ENCODE results near the gene ARTN.

Gene ARTN

DNA sequence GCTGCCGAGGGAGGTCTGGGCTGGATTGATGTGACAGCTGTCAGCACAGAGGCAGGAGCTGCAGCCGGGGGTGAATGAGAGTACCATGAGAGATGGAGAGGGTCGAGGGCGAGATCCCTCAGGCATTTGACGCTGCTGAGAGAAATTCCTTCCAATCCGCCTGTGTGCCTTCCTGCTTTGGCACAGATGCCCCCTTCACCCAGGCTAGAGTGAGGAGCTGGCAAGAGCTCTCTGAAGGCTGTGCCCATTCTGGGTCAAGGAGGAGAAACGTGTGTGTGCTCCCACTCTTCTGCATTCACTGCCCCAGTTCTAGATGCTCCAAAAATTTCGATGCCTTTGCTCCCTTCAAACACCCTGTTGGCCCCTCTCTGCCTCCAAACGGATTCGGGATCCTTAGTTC lies 4.8 kb downstream of the ARTN start:
- peaks cover 5% of the 10 kb centered on the region; the same call in 1 of the 2 replicates for H3K36me3 ChIP-seq (ENCODE audit: insufficient read depth, low read length)
- no peak overlapping the region for H3K9ac ChIP-seq (ENCODE audit: low read depth, low read length)
- 77% methylated on average over 10 of the region's 10 CpGs for WGBS
- H3K27ac ChIP-seq (ENCODE audit: low read depth, low read length): no peak overlapping the region
- H3K4me3 ChIP-seq (ENCODE audit: low read length): no peak overlapping the region
- H3K9me3 ChIP-seq (ENCODE audit: insufficient read depth, low read depth, low read length): no peaks in the 10 kb centered on the region
- H3K27me3 ChIP-seq (ENCODE audit: insufficient read depth, low read length): peaks cover 14% of the 10 kb centered on the region; the same call in 1 of the 2 replicates
- H3K4me1 ChIP-seq (ENCODE audit: insufficient read depth, low read length): peaks cover 16% of the 10 kb centered on the region

DNA sequence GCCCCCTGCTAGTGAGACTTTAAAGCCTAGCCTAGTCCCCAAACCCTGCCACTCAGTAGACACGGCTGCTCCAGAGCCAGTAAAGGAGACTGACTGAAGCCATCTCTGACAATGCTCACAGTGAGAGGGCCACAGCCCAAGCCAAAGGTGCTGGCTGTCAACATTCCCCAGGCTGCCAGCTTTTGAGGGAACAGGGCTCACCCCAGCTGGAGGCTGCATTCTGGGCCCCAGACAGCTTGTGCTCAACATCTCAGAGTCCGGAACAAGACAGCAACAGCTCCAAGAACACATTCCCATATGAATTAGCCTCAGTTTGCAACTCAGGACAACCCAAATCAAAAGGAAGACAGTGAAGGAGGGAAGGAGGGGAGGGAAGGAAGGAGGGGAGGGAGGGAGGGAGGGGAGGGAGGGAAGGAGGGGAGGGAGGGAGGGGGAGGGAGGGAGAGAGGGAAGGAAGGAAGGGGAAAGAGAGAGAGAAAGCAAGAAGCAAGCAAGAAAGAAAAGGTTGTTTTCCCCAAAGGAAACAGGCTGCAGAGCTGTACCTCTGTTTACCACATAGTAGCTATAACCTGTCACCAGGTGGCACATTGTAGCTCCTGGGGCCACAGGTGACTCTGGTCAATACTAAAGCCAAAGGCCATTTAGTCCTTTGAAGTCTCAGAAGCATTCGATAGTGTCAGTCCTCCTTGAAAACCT lies 5.4 kb downstream of the ARTN start:
- Histone ChIP-seq H3K4me1 (ENCODE audit: insufficient read depth, low read length) (peaks cover 16% of the 10 kb centered on the region), H3K27ac (ENCODE audit: low read depth, low read length) (no peak overlapping the region), H3K4me3 (ENCODE audit: low read length) (no peak overlapping the region), H3K27me3 (ENCODE audit: insufficient read depth, low read length) (peaks cover 14% of the 10 kb centered on the region; the same call in 1 of the 2 replicates), H3K9ac (ENCODE audit: low read depth, low read length) (no peak overlapping the region), H3K36me3 (ENCODE audit: insufficient read depth, low read length) (peaks cover 5% of the 10 kb centered on the region; the same call in 1 of the 2 replicates), H3K9me3 (ENCODE audit: insufficient read depth, low read depth, low read length) (no peaks in the 10 kb centered on the region)
- 60% methylated on average over 3 of the region's 3 CpGs for WGBS

DNA sequence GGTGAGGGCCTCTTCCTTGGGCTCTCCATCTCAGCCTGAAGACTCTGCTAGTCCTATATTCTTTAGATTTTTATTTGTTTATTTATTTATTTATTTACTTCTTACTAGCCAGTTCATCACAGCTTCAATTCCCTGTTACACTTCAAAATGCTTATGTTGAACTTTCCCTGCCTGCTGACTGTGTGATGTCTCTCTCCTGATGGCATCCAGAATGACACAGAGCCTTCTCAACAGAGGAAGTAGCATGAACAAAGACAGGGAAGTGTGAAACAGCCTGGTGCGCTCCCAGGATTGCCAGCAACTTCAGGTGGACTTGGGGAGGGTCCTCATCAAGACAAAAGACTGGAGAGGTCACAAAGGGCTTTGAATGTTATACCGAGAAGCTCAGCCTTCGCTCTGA lies 8.8 kb downstream of the ARTN start:
- no peak overlapping the region for H3K27ac ChIP-seq (ENCODE audit: low read depth, low read length)
- H3K9me3 ChIP-seq (ENCODE audit: insufficient read depth, low read depth, low read length): no peaks in the 10 kb centered on the region
- H3K4me1 ChIP-seq (ENCODE audit: insufficient read depth, low read length): peaks cover 11% of the 10 kb centered on the region
- WGBS: 85% methylated on average over 3 of the region's 3 CpGs
- peaks cover 1% of the 10 kb centered on the region; the same call in 1 of the 2 replicates for H3K36me3 ChIP-seq (ENCODE audit: insufficient read depth, low read length)
- no peak overlapping the region for H3K4me3 ChIP-seq (ENCODE audit: low read length)
- no peak overlapping the region for H3K9ac ChIP-seq (ENCODE audit: low read depth, low read length)
- H3K27me3 ChIP-seq (ENCODE audit: insufficient read depth, low read length): no peaks in the 10 kb centered on the region

DNA sequence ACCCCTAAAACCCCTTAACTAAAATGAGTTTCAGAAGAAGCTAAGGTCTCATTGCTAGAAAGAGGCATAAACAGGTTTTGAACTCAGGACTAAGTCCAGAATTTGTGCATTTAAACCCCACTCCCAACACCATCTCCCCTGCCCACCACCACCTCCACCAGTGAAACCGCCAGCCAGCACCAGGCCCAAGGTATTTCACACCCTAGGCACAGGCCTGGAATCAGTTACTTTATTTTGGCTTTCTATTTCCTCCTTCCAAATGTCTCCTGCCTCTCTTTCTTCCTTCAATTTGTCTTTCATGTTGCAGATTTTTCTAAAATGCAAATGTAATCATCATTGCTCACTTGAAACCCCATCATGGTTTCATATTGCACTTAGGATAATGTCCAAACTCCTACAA lies 11.3 kb downstream of the ARTN start:
- Histone ChIP-seq H3K27ac (ENCODE audit: low read depth, low read length) (no peak overlapping the region), H3K9me3 (ENCODE audit: insufficient read depth, low read depth, low read length) (no peaks in the 10 kb centered on the region), H3K36me3 (ENCODE audit: insufficient read depth, low read length) (peaks cover 5% of the 10 kb centered on the region; the same call in 1 of the 2 replicates), H3K4me3 (ENCODE audit: low read length) (no peak overlapping the region), H3K9ac (ENCODE audit: low read depth, low read length) (no peak overlapping the region), H3K4me1 (ENCODE audit: insufficient read depth, low read length) (peaks cover 12% of the 10 kb centered on the region; the same call in 1 of the 2 replicates), H3K27me3 (ENCODE audit: insufficient read depth, low read length) (no peaks in the 10 kb centered on the region)
- WGBS: 96% methylated on average over 1 of the region's 1 CpG

DNA sequence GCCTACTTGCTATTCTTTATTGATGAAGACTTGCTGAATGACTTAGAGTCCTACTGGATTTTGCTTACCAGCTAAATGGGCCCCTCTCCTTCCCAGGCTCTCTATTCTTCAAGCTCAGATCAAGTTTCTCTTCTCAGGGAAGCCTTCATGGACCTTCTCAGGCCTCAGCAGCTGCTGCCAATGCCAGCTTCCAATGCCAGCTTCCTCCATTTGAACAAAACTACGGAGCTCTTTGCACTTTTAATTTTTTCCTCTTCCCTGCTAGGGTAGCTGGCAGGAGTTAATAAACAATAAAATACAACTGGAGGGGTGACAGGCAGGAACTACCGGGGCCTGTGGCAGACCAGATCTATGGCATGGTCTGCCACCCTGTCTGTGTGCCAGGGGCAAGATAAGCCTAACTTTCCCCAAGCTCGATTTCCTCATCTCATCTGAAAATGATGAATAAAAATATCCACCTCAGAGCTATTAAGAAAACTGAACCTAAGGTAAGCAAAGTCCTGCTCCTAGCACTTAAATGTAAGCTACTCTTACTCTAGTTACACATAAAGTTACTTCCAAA lies 12.2 kb downstream of the ARTN start:
- H3K9me3 ChIP-seq (ENCODE audit: insufficient read depth, low read depth, low read length): no peaks in the 10 kb centered on the region
- WGBS: 79% methylated on average over 3 of the region's 3 CpGs
- H3K27me3 ChIP-seq (ENCODE audit: insufficient read depth, low read length): no peaks in the 10 kb centered on the region
- peaks cover 12% of the 10 kb centered on the region for H3K36me3 ChIP-seq (ENCODE audit: insufficient read depth, low read length)
- peak overlapping the region; percentile 97; the same call in 1 of the 2 replicates for H3K27ac ChIP-seq (ENCODE audit: low read depth, low read length)
- peak overlapping the region; percentile 48; the same call in 1 of the 2 replicates for H3K9ac ChIP-seq (ENCODE audit: low read depth, low read length)
- peak overlapping the region; percentile 95 for H3K4me3 ChIP-seq (ENCODE audit: low read length)
- peaks cover 12% of the 10 kb centered on the region; the same call in 1 of the 2 replicates for H3K4me1 ChIP-seq (ENCODE audit: insufficient read depth, low read length)

DNA sequence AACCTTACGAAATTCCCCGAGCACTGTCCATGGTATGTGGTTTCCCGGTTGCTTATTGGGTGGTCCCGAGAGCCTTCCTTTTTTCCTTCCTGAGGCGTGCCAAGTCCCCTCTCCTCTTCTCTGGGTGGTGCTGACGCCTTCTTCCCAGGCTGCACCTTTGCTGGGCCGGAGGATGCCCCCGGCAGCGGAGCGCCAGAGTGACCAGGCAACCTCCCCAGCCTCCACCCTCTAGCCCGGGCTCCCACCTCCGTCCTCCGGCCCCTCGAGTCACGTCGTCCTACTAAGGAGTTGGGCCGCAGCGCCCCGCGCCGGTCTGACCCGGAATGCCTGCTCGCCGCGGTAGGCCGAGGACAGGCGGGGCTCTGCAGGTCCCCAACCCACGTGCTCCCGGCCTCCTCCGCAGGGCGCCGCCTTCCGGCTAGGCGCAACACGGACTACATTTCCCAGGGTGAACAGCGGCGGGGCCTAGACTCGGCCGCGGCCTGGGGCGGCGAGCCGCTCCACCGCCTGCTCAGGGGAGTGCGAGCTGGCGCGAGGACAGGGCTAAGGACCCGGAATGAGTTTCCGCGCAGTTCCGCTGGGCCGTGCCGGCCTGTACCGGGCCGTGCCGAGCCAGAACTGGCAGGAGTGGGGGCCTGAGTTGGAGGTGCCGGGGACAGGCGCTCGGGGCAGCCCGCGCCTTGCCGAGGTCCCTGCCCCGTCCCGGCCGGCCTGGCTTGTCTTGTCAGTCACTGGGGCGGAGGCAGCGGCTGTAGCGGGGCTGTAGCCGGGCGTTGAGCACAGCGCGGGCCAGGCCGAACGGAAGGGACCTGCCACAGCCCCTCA lies 12.8 kb downstream of the ARTN start, which contains the start of gene IPO13:
Gene IPO13, plus strand, starts transcription at position 715 of the 825 bp plus-strand sequence. CDS start 651 bp downstream, outside the sequence.
- Histone ChIP-seq H3K9ac (ENCODE audit: low read depth, low read length) (peak within 1 kb of the TSS; percentile 97), H3K4me1 (ENCODE audit: insufficient read depth, low read length) (peaks cover 12% of the 10 kb centered on the region; the same call in 1 of the 2 replicates), H3K27ac (ENCODE audit: low read depth, low read length) (peak within 1 kb of the TSS; percentile 97), H3K9me3 (ENCODE audit: insufficient read depth, low read depth, low read length) (no peaks in the 10 kb centered on the region), H3K4me3 (ENCODE audit: low read length) (peak within 1 kb of the TSS; percentile 95), H3K27me3 (ENCODE audit: insufficient read depth, low read length) (no peaks in the 10 kb centered on the region), H3K36me3 (ENCODE audit: insufficient read depth, low read length) (peaks cover 12% of the 10 kb centered on the region)
- WGBS: under 1% methylated on average over 74 of the region's 74 CpGs

DNA sequence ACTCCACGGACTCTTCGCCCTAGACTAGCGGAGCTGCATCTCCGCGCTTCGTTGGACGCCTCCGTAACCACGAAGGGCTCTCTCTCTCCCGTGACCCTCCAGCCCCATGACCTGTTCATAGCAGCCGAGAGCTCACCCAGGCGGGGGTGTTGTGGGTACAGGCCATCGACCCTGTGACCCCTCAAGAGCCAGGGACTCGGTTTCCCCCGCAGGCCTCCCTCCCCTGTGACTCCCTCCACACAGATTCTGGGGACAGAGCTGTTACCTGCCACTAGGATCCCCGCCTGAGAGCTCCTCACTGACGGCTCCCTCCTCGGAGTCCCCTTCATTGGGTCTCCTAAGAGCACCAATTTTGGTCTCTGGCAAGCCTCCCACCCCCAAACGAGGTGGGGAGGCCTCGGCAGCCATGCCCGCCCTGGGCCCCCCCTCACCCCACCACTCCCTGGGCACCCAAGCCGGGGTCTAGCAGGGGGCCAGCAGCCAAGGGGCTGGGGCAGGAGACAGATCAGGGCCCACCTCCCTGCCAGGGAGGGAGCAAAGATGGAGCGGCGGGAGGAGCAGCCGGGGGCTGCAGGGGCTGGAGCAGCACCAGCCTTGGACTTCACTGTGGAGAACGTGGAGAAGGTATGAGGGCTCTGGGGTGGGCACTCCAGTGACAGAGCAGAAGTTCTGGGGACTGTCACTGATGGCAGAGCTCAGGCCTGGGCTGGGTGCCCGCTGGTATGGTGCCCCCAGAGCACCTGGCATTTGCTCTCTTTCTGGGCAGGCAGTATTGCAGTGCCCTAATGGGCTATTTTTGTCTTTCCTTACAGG lies 13.7 kb downstream of the ARTN start:
- Histone ChIP-seq H3K4me3 (ENCODE audit: low read length) (peak overlapping the region; percentile 95), H3K9ac (ENCODE audit: low read depth, low read length) (peak overlapping the region; percentile 97), H3K9me3 (ENCODE audit: insufficient read depth, low read depth, low read length) (no peaks in the 10 kb centered on the region), H3K27me3 (ENCODE audit: insufficient read depth, low read length) (no peaks in the 10 kb centered on the region), H3K27ac (ENCODE audit: low read depth, low read length) (peak overlapping the region; percentile 97), H3K36me3 (ENCODE audit: insufficient read depth, low read length) (peaks cover 12% of the 10 kb centered on the region), H3K4me1 (ENCODE audit: insufficient read depth, low read length) (peaks cover 12% of the 10 kb centered on the region; the same call in 1 of the 2 replicates)
- 9% methylated on average over 27 of the region's 27 CpGs for WGBS

DNA sequence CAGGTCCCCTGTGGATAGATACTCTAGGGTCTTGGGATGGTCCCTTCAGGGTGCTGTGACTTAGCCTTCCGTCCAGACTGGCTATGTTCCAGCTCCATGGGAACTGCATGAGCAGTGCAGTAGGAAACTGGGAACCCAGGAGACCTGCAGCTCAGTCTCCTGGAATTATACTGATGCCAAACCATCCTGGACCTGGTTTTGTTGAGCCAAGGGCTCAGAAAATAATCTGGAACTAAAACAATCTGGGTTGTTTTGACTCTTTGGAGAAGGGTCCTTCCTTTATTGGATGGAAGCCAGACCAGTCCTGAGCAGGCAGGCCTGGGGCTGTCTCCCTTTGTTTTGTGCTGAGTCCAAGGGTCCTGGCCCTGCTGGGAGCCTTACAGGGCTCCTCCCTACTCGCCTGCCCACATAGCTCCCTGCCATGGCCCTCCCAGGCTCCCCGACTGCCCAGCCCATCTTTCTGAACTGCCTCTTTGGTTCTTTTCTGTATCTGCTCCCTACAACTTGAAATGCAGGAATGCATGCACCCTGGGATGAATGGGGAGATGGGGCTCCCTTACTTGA lies 14.4 kb downstream of the ARTN start:
- H3K9ac ChIP-seq (ENCODE audit: low read depth, low read length): no peak overlapping the region

DNA sequence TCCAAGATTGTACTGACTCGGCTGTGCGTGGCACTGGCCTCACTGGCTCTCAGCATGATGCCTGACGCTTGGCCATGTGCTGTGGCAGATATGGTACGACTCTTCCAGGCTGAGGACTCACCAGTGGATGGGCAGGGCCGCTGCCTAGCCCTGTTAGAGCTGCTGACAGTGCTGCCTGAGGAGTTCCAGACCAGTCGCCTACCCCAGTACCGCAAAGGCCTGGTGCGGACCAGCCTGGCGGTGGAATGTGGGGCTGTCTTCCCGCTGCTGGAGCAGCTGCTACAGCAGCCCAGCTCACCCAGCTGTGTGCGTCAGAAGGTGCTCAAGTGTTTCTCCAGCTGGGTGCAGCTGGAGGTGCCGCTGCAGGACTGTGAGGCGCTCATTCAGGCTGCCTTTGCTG lies 16.1 kb downstream of the ARTN start:
- no peaks in the 10 kb centered on the region for H3K27me3 ChIP-seq (ENCODE audit: insufficient read depth, low read length)
- H3K9ac ChIP-seq (ENCODE audit: low read depth, low read length): no peak overlapping the region
- H3K27ac ChIP-seq (ENCODE audit: low read depth, low read length): no peak overlapping the region
- peaks cover 15% of the 10 kb centered on the region; the same call in 1 of the 2 replicates for H3K4me1 ChIP-seq (ENCODE audit: insufficient read depth, low read length)
- H3K4me3 ChIP-seq (ENCODE audit: low read length): no peak overlapping the region
- 87% methylated on average over 13 of the region's 13 CpGs for WGBS
- peaks cover 12% of the 10 kb centered on the region for H3K36me3 ChIP-seq (ENCODE audit: insufficient read depth, low read length)
- no peaks in the 10 kb centered on the region for H3K9me3 ChIP-seq (ENCODE audit: insufficient read depth, low read depth, low read length)

More for the DNA sequence above, 14.4 kb downstream of the ARTN start:
- H3K27me3 ChIP-seq (ENCODE audit: insufficient read depth, low read length): no peaks in the 10 kb centered on the region
- peaks cover 15% of the 10 kb centered on the region; the same call in 1 of the 2 replicates for H3K4me1 ChIP-seq (ENCODE audit: insufficient read depth, low read length)
- 83% methylated on average over 3 of the region's 3 CpGs for WGBS
- no peaks in the 10 kb centered on the region for H3K9me3 ChIP-seq (ENCODE audit: insufficient read depth, low read depth, low read length)
- no peak overlapping the region for H3K27ac ChIP-seq (ENCODE audit: low read depth, low read length)
- peaks cover 12% of the 10 kb centered on the region for H3K36me3 ChIP-seq (ENCODE audit: insufficient read depth, low read length)
- H3K4me3 ChIP-seq (ENCODE audit: low read length): peak overlapping the region; percentile 95
